ENCODE results near the gene RTN3. TPM values are rescaled to one million over a fixed set of nuclear protein-coding genes. Genes with fewer than 3 reads are reported as not detected.

The RTN3 gene
- total RNA-seq, 1 experiment from 2014 or later, result 173 TPM

DNA sequence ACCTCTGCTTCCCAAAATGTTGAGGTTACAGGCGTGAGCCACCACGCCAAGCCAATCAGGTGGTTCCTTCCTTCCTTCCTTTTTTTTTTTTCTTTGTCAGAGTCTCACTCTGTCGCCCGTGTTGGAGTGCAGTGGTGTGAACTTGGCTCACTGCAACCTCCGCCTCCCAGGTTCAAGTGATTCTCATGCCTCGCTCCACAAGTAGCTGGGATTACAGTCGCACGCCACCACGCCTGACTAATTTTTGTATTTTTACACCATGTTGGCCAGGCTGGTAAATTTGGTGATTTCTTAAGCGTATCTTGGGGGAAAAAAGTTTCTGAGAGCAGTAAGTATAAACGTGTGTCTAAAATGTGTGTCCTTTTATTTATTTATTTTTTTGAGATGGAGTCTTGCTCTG lies 113.8 kb downstream of the RTN3 start:
- Histone ChIP-seq H2AK5ac (ENCODE audit: insufficient read length, low read length) (no peak overlapping the region), H3K4me2 (ENCODE audit: insufficient read depth, insufficient read length, low read length) (no peak overlapping the region), H2BK20ac (ENCODE audit: low read depth, low read length, poor library complexity, severe bottlenecking) (no peak overlapping the region), H4K91ac (ENCODE audit: insufficient read length, low read depth, low read length) (no peak overlapping the region), H3K14ac (ENCODE audit: insufficient read depth, low read length) (no peak overlapping the region), H4K5ac (ENCODE audit: insufficient read length, low read depth, low read length) (no peak overlapping the region), H4K8ac (replicated peaks; ENCODE audit: insufficient read length, low read depth, low read length) (no peak overlapping the region), H3K9ac (ENCODE audit: extremely low read depth, insufficient read length, low read length) (no peak overlapping the region), H3K4me1 (ENCODE audit: insufficient read depth, low read length) (no peaks in the 10 kb centered on the region), H3K23me2 (ENCODE audit: insufficient read length, low read depth, low read length, poor library complexity, severe bottlenecking) (no peaks in the 10 kb centered on the region), H3K23ac (ENCODE audit: insufficient read length, low read depth, low read length) (no peak overlapping the region), H2AFZ (ENCODE audit: low read length) (no peak overlapping the region), H3T11ph (ENCODE audit: low read length) (no peak overlapping the region), H2BK12ac (ENCODE audit: insufficient read length, low read depth, low read length) (no peak overlapping the region), H3K4ac (ENCODE audit: low read depth, low read length) (no peak overlapping the region), H3K18ac (ENCODE audit: insufficient read length, low read depth, low read length) (no peak overlapping the region), H2BK15ac (ENCODE audit: low read depth, low read length) (no peak overlapping the region), H3K56ac (ENCODE audit: insufficient read length, low read depth, low read length) (no peak overlapping the region), H3K79me2 (ENCODE audit: insufficient read depth, low read length) (no peaks in the 10 kb centered on the region), H2BK120ac (ENCODE audit: low read depth, low read length, poor library complexity, severe bottlenecking) (no peak overlapping the region), H3K27ac (ENCODE audit: insufficient read length, low read depth, low read length) (no peak overlapping the region), H3K79me1 (ENCODE audit: insufficient read depth, low read depth, low read length, poor library complexity, severe bottlenecking) (no peaks in the 10 kb centered on the region), H3K9me3 (ENCODE audit: control insufficient read depth, low read depth, low read length) (no peaks in the 10 kb centered on the region), H2BK5ac (ENCODE audit: insufficient read length, low read length) (no peak overlapping the region), H3K27me3 (ENCODE audit: insufficient read depth, low read length) (no peaks in the 10 kb centered on the region), H4K20me1 (ENCODE audit: control insufficient read depth, insufficient read depth, insufficient read length) (no peaks in the 10 kb centered on the region)
- Mint-ChIP-seq H3K27me3 (ENCODE audit: low read depth) (peaks cover 4% of the 10 kb centered on the region; the same call in 1 of the 2 replicates), H3K27ac (no peak overlapping the region; a peak in 1 of 7 replicates), H3K9me3 (peaks cover 19 to 25% of the 10 kb centered on the region in 2 experiments), H3K4me3 (no peak overlapping the region), H3K4me1 (no peaks in the 10 kb centered on the region), H3K36me3 (ENCODE audit: insufficient read depth in 1 of 3, low read depth in 3 of 3) (peaks cover 6 to 12% (median 9%) of the 10 kb centered on the region in 3 experiments; a peak in 5 of 7 replicates)
- WGBS (ENCODE audit: extremely low coverage, insufficient read length, low lambda C conversion rate), result no CpG with 5 or more reads among the region's 11 CpGs
- DNase-seq, result no peak
- TF ChIP-seq, protein P1, sequence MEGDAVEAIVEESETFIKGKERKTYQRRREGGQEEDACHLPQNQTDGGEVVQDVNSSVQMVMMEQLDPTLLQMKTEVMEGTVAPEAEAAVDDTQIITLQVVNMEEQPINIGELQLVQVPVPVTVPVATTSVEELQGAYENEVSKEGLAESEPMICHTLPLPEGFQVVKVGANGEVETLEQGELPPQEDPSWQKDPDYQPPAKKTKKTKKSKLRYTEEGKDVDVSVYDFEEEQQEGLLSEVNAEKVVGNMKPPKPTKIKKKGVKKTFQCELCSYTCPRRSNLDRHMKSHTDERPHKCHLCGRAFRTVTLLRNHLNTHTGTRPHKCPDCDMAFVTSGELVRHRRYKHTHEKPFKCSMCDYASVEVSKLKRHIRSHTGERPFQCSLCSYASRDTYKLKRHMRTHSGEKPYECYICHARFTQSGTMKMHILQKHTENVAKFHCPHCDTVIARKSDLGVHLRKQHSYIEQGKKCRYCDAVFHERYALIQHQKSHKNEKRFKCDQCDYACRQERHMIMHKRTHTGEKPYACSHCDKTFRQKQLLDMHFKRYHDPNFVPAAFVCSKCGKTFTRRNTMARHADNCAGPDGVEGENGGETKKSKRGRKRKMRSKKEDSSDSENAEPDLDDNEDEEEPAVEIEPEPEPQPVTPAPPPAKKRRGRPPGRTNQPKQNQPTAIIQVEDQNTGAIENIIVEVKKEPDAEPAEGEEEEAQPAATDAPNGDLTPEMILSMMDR (conservative IDR thresholded peaks at IDR 0.05), result no peak
